GM23338 (cell line): ENCODE measurements around the gene PTPN6.

Experiments
- CREB1 ChIP-seq: fragments of 250-450 bp; sonication (Bioruptor Pico); IDR thresholded peaks from 2 replicates; pipeline ENCODE4 v1.5.0; 2020; ENCODE audit warnings: low read depth, mild to moderate bottlenecking, moderate library complexity
- EZH2 ChIP-seq: fragments of 200-600 bp; sonication (generic); IDR thresholded peaks from one replicate; pipeline ENCODE4 v1.8.0; 2017; ENCODE audit warnings: antibody characterized with exemption, mild to moderate bottlenecking, low read depth; ENCODE audit not compliant: unreplicated experiment
- EZH2phosphoT487 ChIP-seq: fragments of 200-600 bp; sonication (generic); IDR thresholded peaks from one replicate; pipeline ENCODE4 v1.8.1; 2018; ENCODE audit warnings: antibody characterized with exemption; ENCODE audit not compliant: unreplicated experiment
- JUNB ChIP-seq: IDR thresholded peaks from one replicate; pipeline ENCODE4 v1.6.1; 2016; ENCODE audit warnings: antibody characterized with exemption; ENCODE audit not compliant: unreplicated experiment
- POLR2AphosphoS5 ChIP-seq: IDR thresholded peaks from 2 replicates; pipeline ENCODE4 v1.6.1; 2016; ENCODE audit warnings: antibody characterized with exemption, low read depth
- STAT1 ChIP-seq: IDR thresholded peaks from one replicate; pipeline ENCODE4 v1.6.1; 2016; ENCODE audit warnings: antibody characterized with exemption; ENCODE audit not compliant: unreplicated experiment
- ZNF114 ChIP-seq: fragments of 250-450 bp; sonication (Bioruptor Pico); IDR thresholded peaks from 2 replicates; pipeline ENCODE4 v1.5.0; 2020; ENCODE audit warnings: mild to moderate bottlenecking, moderate library complexity
- ZNF331 ChIP-seq: fragments of 250-450 bp; sonication (Bioruptor Pico); IDR thresholded peaks from 2 replicates; pipeline ENCODE4 v1.5.0; 2020; ENCODE audit warnings: low read depth, mild to moderate bottlenecking, moderate library complexity
- TF ChIP-seq, protein P1 (sequence below), 2 experiments: fragments of 200-600 bp in 1 of 2; sonication (generic) in 1 of 2; conservative IDR thresholded peaks; 2 replicates each; pipeline versions ENCODE4 v1.5.1 to v1.6.1; 2016 to 2017; ENCODE audit warnings: antibody characterized with exemption in 2 of 2, low read depth in 2 of 2, mild to moderate bottlenecking in 2 of 2, moderate library complexity in 1 of 2
- TF ChIP-seq, protein P2 (sequence below): IDR thresholded peaks from one replicate; pipeline ENCODE4 v1.6.1; 2018; ENCODE audit warnings: antibody characterized with exemption; ENCODE audit not compliant: unreplicated experiment
- TF ChIP-seq, protein P3 (sequence below): IDR thresholded peaks from 2 replicates; pipeline ENCODE4 v1.6.1; 2016; ENCODE audit warnings: antibody characterized with exemption
- TF ChIP-seq, protein P4 (sequence below): fragments of 250-450 bp; sonication (Bioruptor Pico); IDR thresholded peaks from 2 replicates; pipeline ENCODE4 v1.5.0; 2020; ENCODE audit warnings: mild to moderate bottlenecking, moderate library complexity

DNA sequence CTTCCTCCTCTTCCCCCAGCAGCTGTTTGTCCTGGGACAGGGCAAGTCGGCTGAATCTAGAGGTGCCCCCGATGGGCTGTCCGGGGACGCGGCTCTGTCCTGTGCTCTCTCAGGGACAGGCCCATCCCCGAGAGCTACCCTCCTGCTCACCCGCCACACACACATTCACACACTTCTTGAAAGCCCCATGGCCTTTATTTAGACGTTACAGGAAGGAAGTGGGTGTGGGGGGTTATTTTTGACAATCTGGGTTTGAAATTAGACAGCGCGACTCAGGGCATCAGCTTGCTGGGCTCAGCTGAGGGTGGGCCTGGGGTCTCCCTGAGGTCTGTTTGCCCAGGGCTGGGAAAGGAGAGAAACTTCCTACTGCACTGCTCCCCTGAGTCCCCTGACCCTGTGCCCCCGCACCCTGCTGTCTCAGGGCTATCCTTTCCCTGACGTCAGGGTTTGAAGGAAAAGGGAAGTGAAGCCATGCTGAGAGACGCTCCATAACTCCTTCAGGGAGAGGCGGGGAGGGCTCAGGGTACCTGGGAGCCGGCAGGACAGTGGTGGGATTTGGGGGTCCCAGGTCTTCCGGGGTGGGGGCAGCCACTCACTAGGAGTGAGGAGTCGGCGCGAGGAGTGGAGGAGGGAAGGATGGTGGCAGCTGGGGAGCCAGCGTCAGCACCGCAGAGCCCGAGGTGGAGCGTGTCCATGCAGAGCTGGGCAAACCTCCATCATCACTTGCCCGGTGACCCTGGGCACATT, 8.1 kb downstream of the PTPN6 start:
- TF ChIP-seq POLR2AphosphoS5 (no peak), EZH2 (no peak), STAT1 (no peak), JUNB (no peak), ZNF331 (CRISPR knock-in tag) (no peak), CREB1 (CRISPR knock-in tag) (no peak), EZH2phosphoT487 (no peak), ZNF114 (CRISPR knock-in tag) (no peak)
- TF ChIP-seq, protein P1, sequence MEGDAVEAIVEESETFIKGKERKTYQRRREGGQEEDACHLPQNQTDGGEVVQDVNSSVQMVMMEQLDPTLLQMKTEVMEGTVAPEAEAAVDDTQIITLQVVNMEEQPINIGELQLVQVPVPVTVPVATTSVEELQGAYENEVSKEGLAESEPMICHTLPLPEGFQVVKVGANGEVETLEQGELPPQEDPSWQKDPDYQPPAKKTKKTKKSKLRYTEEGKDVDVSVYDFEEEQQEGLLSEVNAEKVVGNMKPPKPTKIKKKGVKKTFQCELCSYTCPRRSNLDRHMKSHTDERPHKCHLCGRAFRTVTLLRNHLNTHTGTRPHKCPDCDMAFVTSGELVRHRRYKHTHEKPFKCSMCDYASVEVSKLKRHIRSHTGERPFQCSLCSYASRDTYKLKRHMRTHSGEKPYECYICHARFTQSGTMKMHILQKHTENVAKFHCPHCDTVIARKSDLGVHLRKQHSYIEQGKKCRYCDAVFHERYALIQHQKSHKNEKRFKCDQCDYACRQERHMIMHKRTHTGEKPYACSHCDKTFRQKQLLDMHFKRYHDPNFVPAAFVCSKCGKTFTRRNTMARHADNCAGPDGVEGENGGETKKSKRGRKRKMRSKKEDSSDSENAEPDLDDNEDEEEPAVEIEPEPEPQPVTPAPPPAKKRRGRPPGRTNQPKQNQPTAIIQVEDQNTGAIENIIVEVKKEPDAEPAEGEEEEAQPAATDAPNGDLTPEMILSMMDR (conservative IDR thresholded peaks at IDR 0.05; ENCODE audit: low read depth in 2 of 2) = no peak
- TF ChIP-seq, protein P2, sequence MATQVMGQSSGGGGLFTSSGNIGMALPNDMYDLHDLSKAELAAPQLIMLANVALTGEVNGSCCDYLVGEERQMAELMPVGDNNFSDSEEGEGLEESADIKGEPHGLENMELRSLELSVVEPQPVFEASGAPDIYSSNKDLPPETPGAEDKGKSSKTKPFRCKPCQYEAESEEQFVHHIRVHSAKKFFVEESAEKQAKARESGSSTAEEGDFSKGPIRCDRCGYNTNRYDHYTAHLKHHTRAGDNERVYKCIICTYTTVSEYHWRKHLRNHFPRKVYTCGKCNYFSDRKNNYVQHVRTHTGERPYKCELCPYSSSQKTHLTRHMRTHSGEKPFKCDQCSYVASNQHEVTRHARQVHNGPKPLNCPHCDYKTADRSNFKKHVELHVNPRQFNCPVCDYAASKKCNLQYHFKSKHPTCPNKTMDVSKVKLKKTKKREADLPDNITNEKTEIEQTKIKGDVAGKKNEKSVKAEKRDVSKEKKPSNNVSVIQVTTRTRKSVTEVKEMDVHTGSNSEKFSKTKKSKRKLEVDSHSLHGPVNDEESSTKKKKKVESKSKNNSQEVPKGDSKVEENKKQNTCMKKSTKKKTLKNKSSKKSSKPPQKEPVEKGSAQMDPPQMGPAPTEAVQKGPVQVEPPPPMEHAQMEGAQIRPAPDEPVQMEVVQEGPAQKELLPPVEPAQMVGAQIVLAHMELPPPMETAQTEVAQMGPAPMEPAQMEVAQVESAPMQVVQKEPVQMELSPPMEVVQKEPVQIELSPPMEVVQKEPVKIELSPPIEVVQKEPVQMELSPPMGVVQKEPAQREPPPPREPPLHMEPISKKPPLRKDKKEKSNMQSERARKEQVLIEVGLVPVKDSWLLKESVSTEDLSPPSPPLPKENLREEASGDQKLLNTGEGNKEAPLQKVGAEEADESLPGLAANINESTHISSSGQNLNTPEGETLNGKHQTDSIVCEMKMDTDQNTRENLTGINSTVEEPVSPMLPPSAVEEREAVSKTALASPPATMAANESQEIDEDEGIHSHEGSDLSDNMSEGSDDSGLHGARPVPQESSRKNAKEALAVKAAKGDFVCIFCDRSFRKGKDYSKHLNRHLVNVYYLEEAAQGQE = no peak
- TF ChIP-seq, protein P3, sequence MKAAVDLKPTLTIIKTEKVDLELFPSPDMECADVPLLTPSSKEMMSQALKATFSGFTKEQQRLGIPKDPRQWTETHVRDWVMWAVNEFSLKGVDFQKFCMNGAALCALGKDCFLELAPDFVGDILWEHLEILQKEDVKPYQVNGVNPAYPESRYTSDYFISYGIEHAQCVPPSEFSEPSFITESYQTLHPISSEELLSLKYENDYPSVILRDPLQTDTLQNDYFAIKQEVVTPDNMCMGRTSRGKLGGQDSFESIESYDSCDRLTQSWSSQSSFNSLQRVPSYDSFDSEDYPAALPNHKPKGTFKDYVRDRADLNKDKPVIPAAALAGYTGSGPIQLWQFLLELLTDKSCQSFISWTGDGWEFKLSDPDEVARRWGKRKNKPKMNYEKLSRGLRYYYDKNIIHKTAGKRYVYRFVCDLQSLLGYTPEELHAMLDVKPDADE = no peak
- TF ChIP-seq, protein P4, sequence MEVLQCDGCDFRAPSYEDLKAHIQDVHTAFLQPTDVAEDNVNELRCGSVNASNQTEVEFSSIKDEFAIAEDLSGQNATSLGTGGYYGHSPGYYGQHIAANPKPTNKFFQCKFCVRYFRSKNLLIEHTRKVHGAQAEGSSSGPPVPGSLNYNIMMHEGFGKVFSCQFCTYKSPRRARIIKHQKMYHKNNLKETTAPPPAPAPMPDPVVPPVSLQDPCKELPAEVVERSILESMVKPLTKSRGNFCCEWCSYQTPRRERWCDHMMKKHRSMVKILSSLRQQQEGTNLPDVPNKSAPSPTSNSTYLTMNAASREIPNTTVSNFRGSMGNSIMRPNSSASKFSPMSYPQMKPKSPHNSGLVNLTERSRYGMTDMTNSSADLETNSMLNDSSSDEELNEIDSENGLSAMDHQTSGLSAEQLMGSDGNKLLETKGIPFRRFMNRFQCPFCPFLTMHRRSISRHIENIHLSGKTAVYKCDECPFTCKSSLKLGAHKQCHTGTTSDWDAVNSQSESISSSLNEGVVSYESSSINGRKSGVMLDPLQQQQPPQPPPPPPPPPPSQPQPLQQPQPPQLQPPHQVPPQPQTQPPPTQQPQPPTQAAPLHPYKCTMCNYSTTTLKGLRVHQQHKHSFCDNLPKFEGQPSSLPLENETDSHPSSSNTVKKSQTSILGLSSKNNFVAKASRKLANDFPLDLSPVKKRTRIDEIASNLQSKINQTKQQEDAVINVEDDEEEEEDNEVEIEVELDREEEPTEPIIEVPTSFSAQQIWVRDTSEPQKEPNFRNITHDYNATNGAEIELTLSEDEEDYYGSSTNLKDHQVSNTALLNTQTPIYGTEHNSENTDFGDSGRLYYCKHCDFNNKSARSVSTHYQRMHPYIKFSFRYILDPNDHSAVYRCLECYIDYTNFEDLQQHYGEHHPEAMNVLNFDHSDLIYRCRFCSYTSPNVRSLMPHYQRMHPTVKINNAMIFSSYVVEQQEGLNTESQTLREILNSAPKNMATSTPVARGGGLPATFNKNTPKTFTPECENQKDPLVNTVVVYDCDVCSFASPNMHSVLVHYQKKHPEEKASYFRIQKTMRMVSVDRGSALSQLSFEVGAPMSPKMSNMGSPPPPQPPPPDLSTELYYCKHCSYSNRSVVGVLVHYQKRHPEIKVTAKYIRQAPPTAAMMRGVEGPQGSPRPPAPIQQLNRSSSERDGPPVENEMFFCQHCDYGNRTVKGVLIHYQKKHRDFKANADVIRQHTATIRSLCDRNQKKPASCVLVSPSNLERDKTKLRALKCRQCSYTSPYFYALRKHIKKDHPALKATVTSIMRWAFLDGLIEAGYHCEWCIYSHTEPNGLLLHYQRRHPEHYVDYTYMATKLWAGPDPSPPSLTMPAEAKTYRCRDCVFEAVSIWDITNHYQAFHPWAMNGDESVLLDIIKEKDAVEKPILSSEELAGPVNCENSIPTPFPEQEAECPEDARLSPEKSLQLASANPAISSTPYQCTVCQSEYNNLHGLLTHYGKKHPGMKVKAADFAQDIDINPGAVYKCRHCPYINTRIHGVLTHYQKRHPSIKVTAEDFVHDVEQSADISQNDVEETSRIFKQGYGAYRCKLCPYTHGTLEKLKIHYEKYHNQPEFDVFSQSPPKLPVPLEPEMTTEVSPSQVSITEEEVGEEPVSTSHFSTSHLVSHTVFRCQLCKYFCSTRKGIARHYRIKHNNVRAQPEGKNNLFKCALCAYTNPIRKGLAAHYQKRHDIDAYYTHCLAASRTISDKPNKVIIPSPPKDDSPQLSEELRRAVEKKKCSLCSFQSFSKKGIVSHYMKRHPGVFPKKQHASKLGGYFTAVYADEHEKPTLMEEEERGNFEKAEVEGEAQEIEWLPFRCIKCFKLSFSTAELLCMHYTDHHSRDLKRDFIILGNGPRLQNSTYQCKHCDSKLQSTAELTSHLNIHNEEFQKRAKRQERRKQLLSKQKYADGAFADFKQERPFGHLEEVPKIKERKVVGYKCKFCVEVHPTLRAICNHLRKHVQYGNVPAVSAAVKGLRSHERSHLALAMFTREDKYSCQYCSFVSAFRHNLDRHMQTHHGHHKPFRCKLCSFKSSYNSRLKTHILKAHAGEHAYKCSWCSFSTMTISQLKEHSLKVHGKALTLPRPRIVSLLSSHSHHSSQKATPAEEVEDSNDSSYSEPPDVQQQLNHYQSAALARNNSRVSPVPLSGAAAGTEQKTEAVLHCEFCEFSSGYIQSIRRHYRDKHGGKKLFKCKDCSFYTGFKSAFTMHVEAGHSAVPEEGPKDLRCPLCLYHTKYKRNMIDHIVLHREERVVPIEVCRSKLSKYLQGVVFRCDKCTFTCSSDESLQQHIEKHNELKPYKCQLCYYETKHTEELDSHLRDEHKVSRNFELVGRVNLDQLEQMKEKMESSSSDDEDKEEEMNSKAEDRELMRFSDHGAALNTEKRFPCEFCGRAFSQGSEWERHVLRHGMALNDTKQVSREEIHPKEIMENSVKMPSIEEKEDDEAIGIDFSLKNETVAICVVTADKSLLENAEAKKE (CRISPR knock-in tag) = no peak
